Measurements from ENCODE around the gene CNGA4.

CNGA4 gene

DNA sequence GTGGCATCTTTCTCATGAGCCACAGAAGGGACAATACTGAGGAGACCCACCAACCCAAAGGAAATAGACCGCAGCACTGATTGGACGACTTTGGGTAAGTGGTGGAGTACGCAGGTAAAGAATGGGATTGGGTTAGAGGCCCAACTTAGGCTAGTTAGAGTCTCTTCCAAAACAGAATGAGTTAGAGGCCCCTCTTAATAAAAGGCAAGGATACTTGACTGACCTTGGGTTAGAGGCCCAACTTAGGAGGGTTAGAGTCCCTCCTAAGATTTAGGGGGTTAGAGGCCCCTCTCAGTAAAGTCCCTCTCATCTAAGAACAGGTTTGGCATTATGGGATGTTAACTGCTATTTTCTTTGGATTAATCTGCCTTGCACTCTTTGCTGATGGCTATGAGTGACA, 45.4 kb downstream of the CNGA4 start:
- TF ChIP-seq, protein P1, sequence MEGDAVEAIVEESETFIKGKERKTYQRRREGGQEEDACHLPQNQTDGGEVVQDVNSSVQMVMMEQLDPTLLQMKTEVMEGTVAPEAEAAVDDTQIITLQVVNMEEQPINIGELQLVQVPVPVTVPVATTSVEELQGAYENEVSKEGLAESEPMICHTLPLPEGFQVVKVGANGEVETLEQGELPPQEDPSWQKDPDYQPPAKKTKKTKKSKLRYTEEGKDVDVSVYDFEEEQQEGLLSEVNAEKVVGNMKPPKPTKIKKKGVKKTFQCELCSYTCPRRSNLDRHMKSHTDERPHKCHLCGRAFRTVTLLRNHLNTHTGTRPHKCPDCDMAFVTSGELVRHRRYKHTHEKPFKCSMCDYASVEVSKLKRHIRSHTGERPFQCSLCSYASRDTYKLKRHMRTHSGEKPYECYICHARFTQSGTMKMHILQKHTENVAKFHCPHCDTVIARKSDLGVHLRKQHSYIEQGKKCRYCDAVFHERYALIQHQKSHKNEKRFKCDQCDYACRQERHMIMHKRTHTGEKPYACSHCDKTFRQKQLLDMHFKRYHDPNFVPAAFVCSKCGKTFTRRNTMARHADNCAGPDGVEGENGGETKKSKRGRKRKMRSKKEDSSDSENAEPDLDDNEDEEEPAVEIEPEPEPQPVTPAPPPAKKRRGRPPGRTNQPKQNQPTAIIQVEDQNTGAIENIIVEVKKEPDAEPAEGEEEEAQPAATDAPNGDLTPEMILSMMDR (IDR thresholded peaks at IDR 0.05; ENCODE audit: borderline replicate concordance, control extremely low read depth, extremely low read depth, insufficient read depth, missing control alignments): no peak
- in situ Hi-C loops (cut with MboI; ENCODE audit: low sequenced_read_pairs, unreplicated experiment): no loop called here
- DNase-seq (ENCODE audit: low spot score): no peak

- TF ChIP-seq, protein P1 (IDR thresholded peaks at IDR 0.05; ENCODE audit: borderline replicate concordance, control extremely low read depth, extremely low read depth, insufficient read depth, missing control alignments): no peak
- in situ Hi-C loops (cut with MboI; ENCODE audit: low sequenced_read_pairs, unreplicated experiment): no loop called here
- no peak for DNase-seq (ENCODE audit: low spot score)
Measured at GRCh38 chr11:6285019-6285418, 46.1 kb downstream of the CNGA4 start.

Measured in GM13976 (cell line).